ENCODE results near the gene PDCD6IP. TPM values are rescaled to one million over a fixed set of nuclear protein-coding genes. Genes with fewer than 3 reads are reported as not detected.

PDCD6IP gene
- total and polyA plus RNA-seq, 2 of the 13 experiments (the other 11 are each of a cell fraction or from before 2014, with no cell fraction given) = 62.5 to 85.6 TPM

DNA sequence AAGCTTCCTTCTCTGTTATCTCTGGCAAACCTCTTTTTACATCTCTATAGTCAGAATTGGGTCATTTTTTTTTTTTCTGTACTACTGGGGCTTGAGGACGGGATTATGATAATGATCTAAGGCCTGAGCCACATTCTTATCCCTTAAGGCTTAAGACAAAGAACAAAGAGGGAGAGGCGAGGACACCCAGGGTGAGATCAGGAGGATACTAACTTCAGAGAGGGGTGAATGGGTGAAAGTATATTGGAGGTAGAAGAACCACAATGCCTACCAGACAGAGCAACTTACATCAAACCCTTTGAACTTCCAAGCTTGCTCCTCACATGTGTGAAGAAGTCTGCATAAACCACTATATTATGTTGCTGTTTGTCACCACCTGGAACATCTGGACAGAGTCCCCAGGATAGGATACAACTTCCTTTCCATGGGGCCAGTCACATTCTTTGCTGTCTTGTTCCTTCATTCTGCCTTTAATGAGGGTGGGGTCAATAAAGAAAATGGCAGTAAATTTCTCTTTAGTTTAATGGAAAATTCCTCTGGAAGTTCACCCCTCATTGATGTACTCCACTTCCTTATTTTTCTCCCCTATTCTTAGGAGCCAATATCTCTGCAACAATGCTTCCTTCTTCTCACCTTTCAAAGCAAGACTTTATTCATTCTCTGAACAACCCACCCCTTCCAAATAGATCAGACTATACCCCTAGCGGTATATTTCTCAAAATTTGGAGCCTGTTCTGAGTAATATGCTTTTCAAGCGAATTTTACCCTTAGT lies 9.1 kb upstream of the PDCD6IP start (continued):
- TF ChIP-seq KIAA2018 (CRISPR knock-in tag; IDR thresholded peaks at IDR 0.05; ENCODE audit: borderline replicate concordance) = no peak
- TF ChIP-seq ATF4 (CRISPR knock-in tag; IDR thresholded peaks at IDR 0.05) = no peak
- no peak for TF ChIP-seq TAF15 (IDR thresholded peaks at IDR 0.05; ENCODE audit: low read depth, low read length, poor library complexity, severe bottlenecking)
- no peak for TF ChIP-seq MAFK (conservative IDR thresholded peaks at IDR 0.05 in 1 of 2, IDR thresholded peaks at IDR 0.05 in 1 of 2; ENCODE audit: low read length in 2 of 2)
- no peak for TF ChIP-seq TBX3 (IDR thresholded peaks at IDR 0.05; ENCODE audit: borderline replicate concordance)
- no peak for TF ChIP-seq BRCA1 (CRISPR knock-in tag; IDR thresholded peaks at IDR 0.05)
- TF ChIP-seq KLF9 (CRISPR knock-in tag; IDR thresholded peaks at IDR 0.05; ENCODE audit: low read depth) = no peak
- TF ChIP-seq ZGPAT (CRISPR knock-in tag; IDR thresholded peaks at IDR 0.05) = no peak
- no peak for TF ChIP-seq POLR2A (IDR thresholded peaks at IDR 0.05; ENCODE audit: insufficient read depth in 1 of 2, low read depth in 2 of 2, low read length in 2 of 2)
